8988T (cell line): ENCODE data around the gene ZNRF3.
"Not testable (repeated sequence)": the region's sequence is repeated elsewhere in the genome, so short reads cannot be mapped to it uniquely, and the experiment has no call there.

ENCODE experiments used
- DNase-seq: peaks from one replicate; pipeline ENCODE4 v3.0.0; 2011

ZNRF3 gene

GRCh38 chr22:28908810-28909209 is 25.4 kb downstream of the ZNRF3 start:
- not testable (repeated sequence) for DNase-seq

- no peak for DNase-seq
Observed at GRCh38 chr22:28909375-28909774, 26.0 kb downstream of the ZNRF3 start.

GRCh38 chr22:28910569-28911303 is 27.4 kb downstream of the ZNRF3 start:
- DNase-seq: no peak

GRCh38 chr22:28911304-28911690 is 27.9 kb downstream of the ZNRF3 start:
- no peak for DNase-seq

- DNase-seq: no peak
Observed at GRCh38 chr22:28911777-28912669, 28.7 kb downstream of the ZNRF3 start.

- DNase-seq: no peak
Observed at GRCh38 chr22:28914201-28914600, 30.8 kb downstream of the ZNRF3 start.

GRCh38 chr22:28915969-28916368 is 32.6 kb downstream of the ZNRF3 start:
- DNase-seq: no peak

GRCh38 chr22:28917747-28918549 is 34.6 kb downstream of the ZNRF3 start:
- no peak for DNase-seq

- no peak for DNase-seq
Observed at GRCh38 chr22:28918550-28919271, 35.3 kb downstream of the ZNRF3 start.

- no peak for DNase-seq
Observed at GRCh38 chr22:28920757-28921584, 37.6 kb downstream of the ZNRF3 start.

- no peak for DNase-seq
Observed at GRCh38 chr22:28921585-28921879, 38.2 kb downstream of the ZNRF3 start.

GRCh38 chr22:28922540-28923244 is 39.3 kb downstream of the ZNRF3 start:
- no peak for DNase-seq

- DNase-seq: no peak
Observed at GRCh38 chr22:28923826-28924732, 40.7 kb downstream of the ZNRF3 start.

GRCh38 chr22:28925916-28926315 is 42.5 kb downstream of the ZNRF3 start:
- no peak for DNase-seq

- DNase-seq: no peak
Observed at GRCh38 chr22:28927630-28928029, 44.3 kb downstream of the ZNRF3 start.

- DNase-seq: no peak
Observed at GRCh38 chr22:28929197-28929596, 45.8 kb downstream of the ZNRF3 start.

- DNase-seq: no peak
Observed at GRCh38 chr22:28930357-28931007, 47.1 kb downstream of the ZNRF3 start.

- no peak for DNase-seq
Observed at GRCh38 chr22:28931844-28932567, 48.6 kb downstream of the ZNRF3 start.

GRCh38 chr22:28933321-28933720 is 49.9 kb downstream of the ZNRF3 start:
- no peak for DNase-seq
